COLO829 (cell line): ENCODE measurements around the gene LRRN1.

Experiments used
- DNase-seq: peaks from one replicate; pipeline ENCODE4 v3.0.0; 2012; ENCODE audit warnings: low spot score

The LRRN1 gene

DNA sequence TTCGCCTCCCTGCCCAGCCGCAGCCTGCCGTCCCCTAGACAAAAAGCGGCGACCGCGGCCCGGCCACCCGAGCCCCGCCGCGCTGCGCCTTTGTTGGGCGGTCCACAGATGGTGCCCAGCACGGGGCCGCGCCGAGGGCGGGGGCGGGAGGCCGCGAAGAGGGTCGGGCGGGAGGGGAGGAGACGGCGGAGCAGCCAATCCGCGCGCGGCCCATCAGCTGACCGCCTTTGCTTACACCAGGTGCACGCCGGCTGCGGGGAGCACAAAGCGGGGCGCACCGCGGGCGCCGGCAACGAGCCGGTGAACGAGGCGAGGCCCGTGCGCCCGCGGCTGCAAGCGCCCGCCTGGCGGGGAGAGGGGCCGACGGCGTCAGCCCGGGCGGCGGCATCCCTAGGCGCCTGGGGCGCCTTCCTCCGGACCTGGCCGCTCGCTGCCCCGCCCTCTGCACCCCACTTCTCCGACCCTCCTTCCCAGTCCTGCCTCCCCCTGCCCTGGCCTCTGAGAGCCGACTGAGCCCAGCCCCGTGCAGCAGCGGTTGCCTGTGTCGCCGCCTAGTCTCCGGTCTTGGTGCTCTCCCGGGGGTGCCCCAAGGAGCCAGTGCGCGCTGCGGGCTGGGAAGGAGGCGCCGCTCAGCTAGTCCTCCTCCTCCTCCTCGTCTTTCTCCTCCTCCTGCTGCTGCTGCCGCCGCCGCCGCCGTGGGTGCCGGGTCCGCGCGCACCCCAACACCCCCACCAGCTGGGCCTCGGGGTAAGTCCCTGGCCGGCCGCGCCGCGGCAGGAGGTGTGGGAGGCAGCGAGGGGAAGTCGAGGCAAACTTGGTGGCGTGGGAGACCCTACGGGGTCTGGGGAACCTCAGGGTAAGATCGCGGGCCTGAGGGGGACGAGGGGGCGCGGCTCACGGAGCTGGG, at the start of gene LRRN1:
LRRN1 (plus strand) TSS at position 259 of the 907 bp plus-strand sequence. CDS start 45,211 bp downstream, outside the sequence.
- no peak for DNase-seq

DNA sequence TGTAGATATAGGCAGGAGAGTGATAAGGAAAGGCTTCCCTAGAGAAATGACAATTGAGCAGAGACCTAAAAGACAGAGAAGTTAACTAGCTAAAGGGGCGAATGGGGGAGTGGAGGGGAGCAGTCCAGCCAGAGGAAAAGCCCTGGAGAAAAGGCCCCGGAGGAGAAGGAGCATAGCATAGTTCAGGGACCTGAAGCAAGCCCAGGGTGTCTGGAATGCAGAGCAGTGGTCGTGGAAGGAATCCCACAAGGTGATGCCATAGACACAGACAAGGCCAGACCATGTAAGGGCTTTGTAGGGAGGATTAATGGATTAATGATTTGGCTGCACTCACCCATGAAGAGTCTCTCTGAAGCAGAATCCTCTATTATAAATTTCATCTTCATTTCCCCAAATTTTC, 45.8 kb upstream of the LRRN1 start:
- DNase-seq = no peak

DNA sequence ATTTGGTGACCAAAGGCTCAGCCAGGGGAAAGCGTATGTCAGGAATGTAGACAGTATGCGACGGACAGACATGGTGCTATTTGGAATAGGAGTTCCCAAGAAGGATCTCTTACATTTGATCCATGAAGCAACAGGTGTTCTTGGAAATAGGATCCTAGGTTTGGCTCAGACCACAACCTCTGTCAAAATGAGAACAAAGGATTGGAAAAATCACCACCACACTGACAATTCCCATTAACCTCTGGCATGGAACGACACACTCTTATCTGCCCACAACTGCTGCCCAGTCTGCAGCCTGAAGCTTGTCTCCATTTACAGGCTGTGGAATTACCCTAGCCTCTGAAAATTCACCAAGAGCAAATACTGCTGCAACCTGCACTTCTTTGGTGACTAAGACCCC, 33.6 kb upstream of the LRRN1 start:
- DNase-seq = no peak

DNA sequence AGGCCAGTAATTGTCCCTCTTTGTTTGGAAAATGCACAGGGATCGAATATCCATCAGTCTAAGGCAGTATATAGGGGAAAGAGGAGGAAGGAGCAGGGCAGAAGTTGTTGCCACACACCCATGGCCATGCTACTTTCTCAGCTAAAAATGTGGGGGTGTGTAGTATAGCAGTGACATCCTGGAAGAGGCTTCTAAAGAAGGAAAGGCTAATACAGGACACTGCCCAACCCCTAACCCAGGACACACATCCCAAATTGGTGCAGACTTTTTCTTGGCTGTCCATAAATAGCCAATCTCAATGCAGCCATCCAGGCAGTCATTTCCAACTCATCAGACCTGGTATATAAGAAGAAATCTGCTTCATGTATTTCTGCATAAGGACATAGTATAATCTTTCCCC, 33.1 kb upstream of the LRRN1 start:
- no peak for DNase-seq

DNA sequence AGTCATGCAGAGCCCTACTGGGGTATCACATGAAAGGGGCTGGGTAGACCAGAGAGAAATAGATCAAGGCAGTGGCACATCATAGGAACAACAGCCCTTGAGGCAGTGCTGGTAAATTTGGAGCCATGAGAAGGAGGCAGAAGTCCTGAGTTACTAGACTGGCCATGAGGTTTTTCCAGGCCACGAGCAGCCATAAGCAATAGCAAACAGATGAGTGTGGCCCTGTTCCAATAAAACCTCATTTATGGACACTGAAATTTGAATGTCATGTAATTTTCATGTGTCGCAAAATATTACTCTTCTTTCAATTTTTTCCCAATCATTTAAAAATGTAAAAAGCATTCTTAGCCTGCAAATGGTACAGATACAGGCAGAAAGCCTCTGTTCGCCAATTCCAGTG, 28.1 kb upstream of the LRRN1 start:
- no peak for DNase-seq

DNA sequence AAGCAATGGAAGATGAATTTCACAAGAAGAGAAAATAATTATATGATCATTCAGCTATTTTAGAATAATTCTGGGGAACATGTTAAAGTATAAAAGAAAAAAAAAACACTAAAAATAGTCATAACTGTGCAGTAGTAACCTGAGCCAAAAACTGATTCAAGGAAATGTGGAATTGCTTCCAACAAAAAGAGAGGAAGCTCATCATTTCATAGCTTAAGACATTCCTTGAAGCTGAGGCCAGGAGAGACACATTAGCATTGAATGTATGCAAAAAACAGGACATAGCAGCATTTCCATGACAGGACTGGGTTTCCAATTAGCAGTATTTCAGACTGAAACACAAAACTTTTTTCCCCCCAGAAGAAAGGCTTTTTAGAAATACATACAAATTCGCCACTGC, 27.7 kb upstream of the LRRN1 start:
- no peak for DNase-seq

DNA sequence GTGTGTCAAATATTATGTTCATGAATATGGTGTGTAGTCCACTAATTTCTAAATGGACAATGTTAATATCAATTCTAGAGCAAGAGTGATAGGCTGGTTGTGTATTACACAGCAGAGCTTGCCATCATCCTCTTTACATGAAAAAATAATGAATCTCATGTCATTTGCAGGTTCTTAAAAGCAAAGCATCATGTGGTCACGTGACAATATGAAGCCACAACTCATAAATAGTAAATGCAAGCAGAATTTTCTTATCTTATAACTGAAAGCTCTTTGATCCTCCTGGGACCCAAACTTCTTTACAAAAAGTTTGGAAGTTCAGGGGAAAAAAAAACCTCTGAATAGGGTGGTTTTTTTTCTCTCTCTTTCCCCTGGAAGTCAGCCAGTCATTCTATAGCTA, 26.9 kb upstream of the LRRN1 start:
- DNase-seq = no peak

DNA sequence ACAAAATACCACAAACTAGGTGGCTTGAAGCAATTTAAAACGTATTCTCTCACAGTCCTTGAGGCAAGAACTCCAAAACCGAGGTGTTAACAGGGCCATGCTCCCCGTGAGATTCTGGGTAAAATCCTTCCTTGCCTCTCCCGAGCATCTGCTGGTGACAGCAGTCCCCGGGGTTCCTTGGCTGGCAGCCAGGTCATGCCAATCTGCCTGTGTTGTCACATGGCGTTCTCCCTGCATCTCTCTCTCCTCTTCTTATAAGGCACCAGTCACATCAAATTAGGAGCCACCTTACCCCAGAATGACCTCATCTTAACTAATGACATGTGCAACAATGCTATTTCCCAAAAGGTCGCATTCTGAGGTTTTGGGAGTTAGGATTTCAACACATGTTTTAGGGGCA, 26.3 kb upstream of the LRRN1 start:
- DNase-seq = no peak

DNA sequence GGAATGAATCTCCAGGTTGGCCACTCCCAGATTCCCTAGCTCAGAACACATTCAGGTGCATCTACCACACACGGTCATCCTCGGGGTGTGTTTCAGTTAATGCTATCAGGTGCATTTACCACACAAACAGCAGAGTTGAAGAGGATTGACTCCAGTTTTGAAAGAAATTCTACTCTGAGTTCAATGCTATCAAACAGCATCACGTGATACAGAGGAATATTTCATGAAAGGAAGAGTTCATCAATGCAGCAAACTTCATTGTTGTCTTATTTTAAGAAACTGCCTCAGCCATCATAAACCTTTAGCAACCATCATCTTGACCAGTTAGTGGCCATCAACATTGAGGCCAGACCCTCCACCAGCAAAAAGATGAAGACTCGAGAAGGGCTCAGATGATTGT, 22.6 kb upstream of the LRRN1 start:
- no peak for DNase-seq

DNA sequence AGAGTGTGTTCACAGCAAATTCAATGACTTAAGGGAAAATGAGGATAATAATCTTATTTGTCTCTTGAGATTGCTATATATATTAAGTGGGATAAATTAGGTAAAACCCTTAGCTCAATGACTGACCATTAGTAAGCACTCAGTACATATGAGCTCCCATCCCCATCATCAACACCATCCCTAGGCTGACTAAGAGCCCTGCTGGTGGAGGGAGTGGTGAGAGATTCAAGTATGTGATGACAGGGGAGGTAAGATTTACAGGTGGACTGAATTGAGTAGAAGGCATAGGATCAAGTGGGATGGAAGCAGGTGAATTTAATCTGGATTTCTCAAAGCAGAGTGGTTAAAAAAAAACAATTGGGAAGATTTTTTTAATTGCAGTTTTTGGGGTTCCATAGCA, 21.0 kb upstream of the LRRN1 start:
- DNase-seq = no peak

DNA sequence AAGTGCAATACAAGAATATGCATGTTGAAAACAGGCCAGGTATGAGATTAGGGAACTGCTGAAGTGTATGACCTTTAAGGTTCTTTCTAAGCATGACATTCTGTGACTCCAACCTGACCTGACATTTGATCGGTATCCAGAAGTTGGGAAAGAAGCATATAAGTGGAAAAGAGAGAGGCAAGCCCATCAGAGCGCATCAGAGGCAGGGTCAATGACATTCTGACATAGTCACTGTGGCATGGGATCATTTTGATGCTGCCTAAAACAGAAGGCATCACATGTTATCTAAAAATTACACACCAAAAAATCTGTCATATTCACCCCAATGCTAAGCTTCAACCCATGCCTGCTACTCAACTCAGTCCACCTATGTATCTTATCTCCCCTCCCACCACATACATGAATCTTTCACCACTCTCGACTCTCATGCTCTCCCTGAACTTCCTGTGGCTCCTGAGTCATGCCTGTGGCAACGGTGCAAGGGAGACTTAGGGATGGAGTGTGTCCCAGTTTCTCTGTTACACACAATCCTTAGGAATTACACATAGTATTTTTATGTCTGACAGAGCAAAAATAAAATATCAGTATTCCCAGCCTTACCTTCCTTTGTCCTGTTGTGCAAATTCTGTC, 20.5 kb upstream of the LRRN1 start:
- no peak for DNase-seq

DNA sequence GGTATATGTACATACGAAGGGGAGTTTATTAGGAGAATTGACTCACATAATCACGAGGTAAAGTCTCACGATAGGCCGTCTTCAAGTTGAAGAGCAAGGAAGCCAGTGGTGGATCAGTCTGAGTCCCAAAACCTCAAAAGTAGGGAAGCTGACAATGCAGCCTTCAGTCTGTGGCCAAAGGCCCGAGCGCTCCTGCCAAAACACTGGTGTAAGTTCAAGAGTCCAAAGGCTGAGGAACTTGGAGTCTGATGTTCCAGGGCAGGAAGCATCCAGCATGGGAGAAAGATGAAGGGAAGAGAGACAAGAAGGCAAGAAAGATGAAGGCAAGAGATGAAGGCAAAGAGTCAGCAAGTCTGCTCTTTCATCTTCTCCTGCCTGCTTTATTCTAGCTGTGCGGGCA, 16.8 kb upstream of the LRRN1 start:
- DNase-seq = no peak

DNA sequence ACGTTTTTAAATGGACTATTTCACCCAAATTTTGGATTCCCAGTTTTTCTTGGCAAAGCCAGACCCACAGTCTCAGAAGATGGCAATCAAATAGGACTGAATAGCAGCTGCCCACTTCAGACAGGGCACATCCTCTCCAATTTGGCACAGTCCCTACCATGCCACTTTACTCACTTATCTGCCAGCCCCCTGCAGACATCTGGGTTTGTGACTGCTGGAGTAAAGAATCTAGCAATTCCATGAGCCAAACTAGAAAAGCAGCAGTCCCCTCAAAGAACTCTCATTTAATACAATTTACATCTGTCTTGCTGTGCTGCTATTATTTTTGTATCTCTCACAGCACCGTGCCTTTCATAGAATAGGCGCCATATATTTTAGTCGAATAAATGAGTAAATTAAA, 16.0 kb upstream of the LRRN1 start:
- DNase-seq = no peak

DNA sequence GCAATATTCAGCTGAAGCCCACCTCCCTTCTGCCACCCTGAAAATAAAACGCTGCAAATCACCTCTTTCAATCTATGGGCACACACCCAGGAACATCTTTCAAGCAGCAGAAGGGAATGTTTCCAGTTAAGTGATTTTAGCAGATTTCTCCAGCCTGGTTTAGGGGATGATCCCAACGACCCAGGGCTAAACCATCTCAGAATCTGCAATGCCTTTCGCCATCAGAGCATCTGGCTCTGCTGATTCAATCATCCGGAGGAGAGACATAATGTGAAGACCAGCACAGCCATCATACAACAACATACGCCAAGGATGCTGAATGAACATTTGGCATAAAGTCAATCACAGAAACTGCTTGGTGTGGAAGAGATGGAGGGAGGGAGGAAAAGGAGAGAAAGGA, 15.5 kb upstream of the LRRN1 start:
- no peak for DNase-seq

DNA sequence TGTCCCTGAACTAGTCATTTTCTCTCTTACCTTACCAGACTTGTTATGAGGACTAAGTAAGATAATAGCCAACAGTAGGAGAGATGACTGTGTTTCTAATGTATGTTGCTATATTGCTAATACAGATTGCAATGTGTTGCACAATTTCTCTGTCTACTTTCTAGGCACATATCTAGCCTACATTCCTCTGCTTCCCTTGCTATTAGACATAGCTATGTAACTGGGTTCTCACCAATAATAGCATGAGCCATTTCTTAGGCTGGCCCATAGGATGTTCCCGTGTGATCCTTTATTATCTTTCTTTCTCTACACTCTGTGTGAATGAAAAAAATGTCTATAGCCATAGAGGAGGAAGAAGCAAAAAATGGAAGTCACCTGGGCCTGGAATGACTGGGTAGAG, 6.8 kb upstream of the LRRN1 start:
- no peak for DNase-seq

DNA sequence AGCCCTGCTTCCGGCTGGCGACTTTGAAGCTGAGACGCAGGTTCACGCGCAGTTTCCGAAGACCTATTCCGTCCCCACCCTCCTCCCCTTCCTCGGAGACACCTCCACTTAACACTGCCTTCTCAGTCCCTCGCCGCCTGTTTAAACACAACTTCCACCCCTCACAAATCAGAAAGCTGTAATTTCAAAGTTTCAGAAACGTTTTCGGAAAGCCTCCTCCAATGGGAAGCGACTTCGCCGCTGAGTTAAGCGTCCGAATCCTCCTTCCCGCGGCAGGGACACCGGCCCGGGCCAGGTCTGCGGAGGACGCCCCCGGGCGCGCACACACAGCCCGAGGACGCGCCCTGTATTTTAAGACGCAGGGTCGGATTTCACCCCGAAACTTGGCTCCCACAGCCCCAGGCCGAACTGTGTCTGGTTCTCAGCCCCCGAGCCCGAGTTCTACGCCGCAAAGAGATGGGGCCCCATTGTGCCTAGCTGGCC, 559 bp upstream of the LRRN1 start:
- no peak for DNase-seq

DNA sequence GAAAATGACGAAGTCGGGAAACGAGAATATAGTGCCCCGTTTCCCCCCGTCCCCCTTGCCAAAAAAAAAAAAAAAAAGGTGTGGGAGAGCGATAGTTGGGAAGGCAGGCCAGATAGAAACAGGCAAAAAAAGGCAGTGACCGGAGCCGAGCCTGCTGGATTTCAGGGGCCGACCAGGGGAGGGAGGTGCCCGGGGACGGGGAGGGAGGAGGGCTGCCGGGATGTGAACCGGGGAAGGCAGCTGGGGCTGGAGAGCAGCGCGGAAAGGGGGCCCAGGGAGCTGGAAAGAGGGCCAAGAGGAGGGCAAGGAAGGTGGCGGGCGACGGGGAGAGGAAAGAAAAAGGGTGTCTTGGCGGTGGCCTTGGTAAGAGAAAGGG, 837 bp downstream of the LRRN1 start:
- DNase-seq = no peak

DNA sequence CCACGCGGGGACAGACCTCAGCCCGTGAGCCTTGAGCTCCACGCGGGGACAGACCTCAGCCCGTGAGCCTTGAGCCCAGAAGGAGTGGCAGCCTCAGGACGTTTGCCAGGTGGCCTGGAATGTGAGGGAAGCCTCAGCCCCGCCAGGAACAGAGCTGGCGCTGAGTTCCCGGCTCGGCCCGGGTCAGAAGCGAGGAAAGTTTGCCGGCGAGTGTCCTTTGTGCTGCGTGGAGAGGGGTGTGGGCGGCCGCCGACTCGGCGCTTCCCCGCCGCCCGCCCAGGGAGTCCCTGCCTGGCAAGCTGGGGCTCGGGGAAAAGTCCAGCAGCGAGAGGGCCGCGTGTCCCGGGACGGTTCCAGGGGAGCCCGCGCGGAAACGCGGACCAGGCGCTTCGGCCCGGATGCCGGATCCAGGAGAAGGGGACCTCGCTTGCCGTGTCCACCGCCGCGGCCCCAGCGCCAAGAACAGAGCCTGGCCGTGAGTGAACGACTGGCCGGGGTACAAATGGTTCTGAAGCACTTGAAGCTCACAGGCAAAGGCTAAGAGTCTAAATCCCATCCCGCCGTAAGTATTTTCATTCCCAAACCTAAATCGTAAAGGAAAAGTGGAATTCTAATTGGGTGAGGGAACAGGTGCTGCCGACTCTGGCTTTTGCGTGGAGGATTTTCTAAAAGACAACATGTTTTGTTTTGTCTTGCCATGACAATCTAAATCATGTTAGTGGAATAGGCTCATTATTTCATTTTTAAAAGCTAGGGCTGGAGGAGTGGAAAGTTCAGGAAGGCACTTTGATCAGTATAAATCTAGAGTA, 1.7 kb downstream of the LRRN1 start:
- DNase-seq = no peak

DNA sequence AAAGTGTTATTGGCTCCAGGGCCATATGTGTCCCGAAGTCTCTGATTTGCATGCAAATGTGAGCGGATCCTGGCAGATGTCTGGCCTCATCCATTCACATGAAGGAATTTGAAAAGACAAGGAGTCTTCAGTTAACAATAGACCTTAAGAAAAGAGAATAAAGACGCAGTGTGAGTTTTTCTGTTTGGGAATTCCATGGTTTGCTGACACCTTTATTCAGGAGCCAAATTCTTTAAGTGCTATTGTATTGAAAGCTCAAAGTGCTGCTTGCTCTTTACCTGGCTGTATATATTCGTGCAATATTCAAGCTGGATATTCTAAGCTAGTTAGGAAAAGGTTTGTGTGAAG, 2.2 kb downstream of the LRRN1 start:
- no peak for DNase-seq

DNA sequence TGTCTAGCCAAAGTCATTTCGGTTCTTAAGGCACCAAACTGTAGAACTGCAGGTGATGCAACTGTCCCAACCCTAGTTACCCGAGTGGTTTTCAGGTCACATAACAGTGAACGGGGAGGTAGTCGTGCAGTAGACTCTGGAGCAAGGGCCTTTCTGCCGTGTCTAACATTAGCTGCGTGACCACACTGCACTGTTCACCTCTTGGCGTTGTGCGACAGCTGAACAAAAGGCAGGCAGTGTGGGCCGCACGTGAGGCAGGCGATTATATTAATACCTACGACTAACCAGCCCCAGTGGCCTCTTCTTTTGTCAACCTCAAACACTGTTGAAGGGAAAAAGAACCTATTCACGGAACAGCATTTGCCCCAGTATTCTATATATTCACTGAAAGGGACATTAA, 2.8 kb downstream of the LRRN1 start:
- no peak for DNase-seq

DNA sequence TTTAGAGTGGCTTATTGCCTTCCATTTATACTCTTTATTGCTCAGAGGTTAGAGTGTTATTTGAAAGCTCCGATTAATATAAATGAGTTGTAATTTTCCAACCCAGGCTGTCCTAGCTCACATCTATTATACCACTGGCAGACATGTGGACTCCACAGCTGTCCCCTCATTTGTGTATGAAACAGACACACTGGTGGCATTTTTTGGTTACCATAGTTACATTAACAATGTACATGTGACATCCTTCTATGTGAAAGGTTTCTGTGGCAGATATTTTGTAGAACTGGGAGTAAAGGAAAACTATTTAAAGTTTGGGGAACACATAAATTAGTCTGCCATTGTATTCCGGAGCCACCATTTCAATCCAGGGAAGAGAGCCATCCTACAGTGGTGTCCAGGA, 5.3 kb downstream of the LRRN1 start:
- DNase-seq = no peak

DNA sequence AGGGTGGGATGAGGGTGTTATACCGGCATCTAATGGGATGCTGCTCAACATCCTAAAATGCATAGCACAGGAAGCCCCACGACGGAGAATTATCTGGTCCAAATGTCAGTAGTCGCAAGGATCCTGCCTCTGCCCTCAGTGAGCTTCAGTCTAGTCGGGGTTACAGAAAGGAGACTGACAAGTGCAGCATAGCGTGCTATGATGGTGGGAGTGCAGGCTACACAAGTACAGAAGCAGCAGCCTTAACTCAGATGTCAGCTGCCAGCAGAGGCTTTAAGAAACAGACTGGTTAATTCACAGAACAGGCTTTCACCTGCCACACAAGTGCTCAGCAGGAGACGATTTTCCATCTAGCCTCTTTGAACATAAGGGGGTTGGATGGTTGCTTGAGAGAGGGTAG, 6.9 kb downstream of the LRRN1 start:
- no peak for DNase-seq

DNA sequence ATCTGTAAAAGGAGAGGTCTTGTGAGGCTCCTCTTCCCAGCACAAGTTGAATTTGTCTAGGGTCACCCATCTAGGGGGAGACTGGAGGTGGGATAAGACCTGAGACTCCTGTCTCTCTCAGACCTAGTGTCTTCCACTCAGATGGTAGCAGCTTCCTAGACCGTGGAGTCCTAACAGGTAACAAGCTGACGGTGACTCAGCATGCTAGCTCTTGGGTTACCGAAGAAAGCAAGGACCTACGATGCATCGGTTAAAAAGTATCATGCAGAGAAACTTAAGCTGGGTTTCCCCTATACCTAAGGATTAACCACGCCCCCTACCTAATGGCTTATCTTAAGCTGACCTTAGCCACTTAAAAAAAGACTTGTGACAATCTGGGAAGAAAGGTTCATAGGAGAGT, 7.6 kb downstream of the LRRN1 start:
- DNase-seq = no peak
